ENCODE results near the gene UBA52. TPM values are rescaled to one million over a fixed set of nuclear protein-coding genes. Genes with fewer than 3 reads are reported as not detected.

UBA52 gene
- total RNA-seq, 1 experiment from 2014 or later: 1,265 TPM

DNA sequence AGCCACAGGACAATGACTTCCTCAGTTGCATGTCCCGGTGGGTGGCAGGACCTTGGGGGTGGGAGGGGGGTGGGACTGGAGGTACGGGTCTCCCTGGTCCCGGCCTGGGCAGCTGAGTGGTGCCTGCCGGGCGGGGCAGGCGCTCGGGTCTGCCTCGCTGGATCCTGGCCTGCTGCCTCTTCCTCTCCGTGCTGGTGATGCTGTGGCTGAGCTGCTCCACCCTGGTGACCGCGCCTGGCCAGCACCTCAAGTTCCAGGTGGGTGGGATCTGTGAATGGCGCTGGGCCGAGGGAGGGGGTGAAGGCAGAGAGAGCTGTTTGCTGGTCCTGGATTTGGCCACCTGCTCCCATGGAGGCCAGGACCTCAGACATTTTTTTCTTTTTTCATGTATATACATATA lies 46.6 kb downstream of the UBA52 start:
- Histone ChIP-seq H2BK15ac (ENCODE audit: low read depth, low read length) (no peak overlapping the region), H3K9me3 (ENCODE audit: control insufficient read depth, low read depth, low read length) (no peaks in the 10 kb centered on the region), H4K8ac (replicated peaks; ENCODE audit: insufficient read length, low read depth, low read length) (no peak overlapping the region), H3K23ac (ENCODE audit: insufficient read length, low read depth, low read length) (no peak overlapping the region), H4K5ac (ENCODE audit: insufficient read length, low read depth, low read length) (no peak overlapping the region), H3K56ac (ENCODE audit: insufficient read length, low read depth, low read length) (no peak overlapping the region), H2BK120ac (ENCODE audit: low read depth, low read length, poor library complexity, severe bottlenecking) (no peak overlapping the region), H3K4me2 (ENCODE audit: insufficient read depth, insufficient read length, low read length) (no peak overlapping the region), H2BK5ac (ENCODE audit: insufficient read length, low read length) (no peak overlapping the region), H3K79me1 (ENCODE audit: insufficient read depth, low read depth, low read length, poor library complexity, severe bottlenecking) (no peaks in the 10 kb centered on the region), H2AK5ac (ENCODE audit: insufficient read length, low read length) (no peak overlapping the region), H3K9ac (ENCODE audit: extremely low read depth, insufficient read length, low read length) (no peak overlapping the region), H3K14ac (ENCODE audit: insufficient read depth, low read length) (no peak overlapping the region), H3K79me2 (ENCODE audit: insufficient read depth, low read length) (no peaks in the 10 kb centered on the region), H3K27me3 (ENCODE audit: insufficient read depth, low read length) (peaks cover 16% of the 10 kb centered on the region), H2BK20ac (ENCODE audit: low read depth, low read length, poor library complexity, severe bottlenecking) (no peak overlapping the region), H3K23me2 (ENCODE audit: insufficient read length, low read depth, low read length, poor library complexity, severe bottlenecking) (peaks cover 2% of the 10 kb centered on the region), H2AFZ (ENCODE audit: low read length) (no peak overlapping the region), H3K27ac (ENCODE audit: insufficient read length, low read depth, low read length) (no peak overlapping the region), H4K20me1 (ENCODE audit: control insufficient read depth, insufficient read depth, insufficient read length) (no peaks in the 10 kb centered on the region), H3K4me1 (ENCODE audit: insufficient read depth, low read length) (no peaks in the 10 kb centered on the region), H3K4ac (ENCODE audit: low read depth, low read length) (no peak overlapping the region), H4K91ac (ENCODE audit: insufficient read length, low read depth, low read length) (no peak overlapping the region), H3T11ph (ENCODE audit: low read length) (no peak overlapping the region), H3K18ac (ENCODE audit: insufficient read length, low read depth, low read length) (no peak overlapping the region), H2BK12ac (ENCODE audit: insufficient read length, low read depth, low read length) (no peak overlapping the region)
- peaks cover 68% of the 10 kb centered on the region for H3K27me3 Mint-ChIP-seq (ENCODE audit: low read depth)
- peaks cover 7 to 10% of the 10 kb centered on the region in 2 experiments for H3K4me1 Mint-ChIP-seq
- TF ChIP-seq CTCF (conservative IDR thresholded peaks at IDR 0.05): no peak
- H3K4me3 Mint-ChIP-seq: no peak overlapping the region
- H3K9me3 Mint-ChIP-seq: peaks cover 5 to 6% of the 10 kb centered on the region in 2 experiments; a peak in 4 of 5 replicates
- no CpG with 5 or more reads among the region's 13 CpGs for WGBS (ENCODE audit: extremely low coverage, insufficient read length, low lambda C conversion rate)
- DNase-seq: no peak
- H3K36me3 Mint-ChIP-seq (ENCODE audit: insufficient read depth in 1 of 3, low read depth in 3 of 3): peaks cover 0 to 7% (median 4%) of the 10 kb centered on the region in 3 experiments; a peak in 5 of 7 replicates
- no peak overlapping the region for H3K27ac Mint-ChIP-seq

Measured in H9 (cell line).